T-cell (primary cell): ENCODE measurements around the gene STX8. TPM values are rescaled to one million over a fixed set of nuclear protein-coding genes. Genes with fewer than 3 reads are reported as not detected.
"Not testable (repeated sequence)": the region's sequence is repeated elsewhere in the genome, so short reads cannot be mapped to it uniquely, and the experiment has no call there.

Experiments
- ATAC-seq, 4 experiments: fragments of 200-7000 bp in 3 of 4; fragments of 150-1000 bp in 1 of 4; cut with Tn5 transposase; replicated peaks in 1 of 4; 1 replicate in 3 of 4; 2 replicates in 1 of 4; pipeline ENCODE4 v1.10.0; 2021; ENCODE audit warnings: moderate library complexity in 3 of 4, mild to moderate bottlenecking in 2 of 4, moderate number of reproducible peaks in 1 of 4
- CTCF ChIA-PET, 2 donors: fragments of 300-600 bp; sonication (Branson Sonifier 250); formaldehyde crosslinking; loops; one replicate each; lab custom pipeline; 2022; ENCODE audit warnings: antibody characterized with exemption in 2 of 2; lab: Charles Lee
- POLR2A ChIA-PET, 2 donors: fragments of 300-600 bp; sonication (Branson Sonifier 250); formaldehyde crosslinking; loops; one replicate each; lab custom pipeline; 2022; ENCODE audit warnings: antibody characterized with exemption in 2 of 2; lab: Charles Lee
- DNase-seq, 35 experiments: peaks; one replicate each; pipeline versions ENCODE4 v3.0.0 to v3.0.0-alpha.2; 2013 to 2023
- H3K27ac ChIP-seq: one replicate; pipeline ENCODE4 v1.5.1; 2013; ENCODE audit warnings: low read length
- H3K27me3 ChIP-seq, 2 experiments: replicated peaks in 1 of 2; 1 replicate in 1 of 2; 2 replicates in 1 of 2; pipeline versions ENCODE4 v1.6.1 to v1.7.0; 2013; ENCODE audit warnings: low read length in 1 of 2, mixed read lengths in 1 of 2; ENCODE audit not compliant: control insufficient read depth in 2 of 2, insufficient read depth in 2 of 2; ENCODE audit errors: extremely low read depth in 1 of 2
- H3K36me3 ChIP-seq, 2 donors: 1 replicate in 1 of 2; 2 replicates in 1 of 2; pipeline versions ENCODE4 v1.6.1 to v1.7.0; 2013; ENCODE audit warnings: low read length in 1 of 2; ENCODE audit not compliant: control insufficient read depth in 2 of 2, insufficient read depth in 1 of 2; ENCODE audit errors: extremely low read depth in 1 of 2
- H3K4me1 ChIP-seq, 2 experiments: 1 replicate in 1 of 2; 2 replicates in 1 of 2; pipeline versions ENCODE4 v1.6.1 to v1.7.0; 2013; ENCODE audit warnings: low read length in 2 of 2, mixed read lengths in 1 of 2; ENCODE audit not compliant: insufficient read depth in 2 of 2, control insufficient read depth in 1 of 2; ENCODE audit errors: extremely low read depth in 1 of 2
- H3K4me3 ChIP-seq, 2 donors: 1 replicate in 1 of 2; 2 replicates in 1 of 2; pipeline versions ENCODE4 v1.5.1 to v1.7.0; 2013; ENCODE audit warnings: mild to moderate bottlenecking in 2 of 2, low read length in 1 of 2, moderate library complexity in 1 of 2; ENCODE audit not compliant: control insufficient read depth in 1 of 2; ENCODE audit errors: extremely low read depth in 1 of 2
- H3K9me3 ChIP-seq: 2 replicates; pipeline ENCODE4 v1.7.0; 2013
- H3K27ac Mint-ChIP-seq, 2 donors: one replicate each; pipeline ENCODE4 v1.8.0; 2020 to 2021; ENCODE audit warnings: mild to moderate bottlenecking in 2 of 2, mixed read lengths in 2 of 2
- H3K27me3 Mint-ChIP-seq, 2 donors: one replicate each; pipeline ENCODE4 v1.8.0; 2021 to 2022; ENCODE audit warnings: mixed read lengths in 2 of 2
- H3K36me3 Mint-ChIP-seq: one replicate; pipeline ENCODE4 v1.8.0; 2021; ENCODE audit warnings: mixed read lengths
- H3K4me1 Mint-ChIP-seq, 3 donors: one replicate each; pipeline ENCODE4 v1.8.0; 2020 to 2022; ENCODE audit warnings: mixed read lengths in 3 of 3, mild to moderate bottlenecking in 1 of 3
- H3K4me3 Mint-ChIP-seq, 3 donors: one replicate each; pipeline ENCODE4 v1.8.0; 2020 to 2022; ENCODE audit warnings: mild to moderate bottlenecking in 3 of 3, mixed read lengths in 3 of 3, moderate library complexity in 3 of 3
- H3K9me3 Mint-ChIP-seq, 3 donors: one replicate each; pipeline ENCODE4 v1.8.0; 2020 to 2022; ENCODE audit warnings: mixed read lengths in 3 of 3
- WGBS: methylation state at CpG from one replicate; pipeline ENCODE4 v1.1.5; 2013; ENCODE audit warnings: missing lambda C conversion rate; ENCODE audit not compliant: insufficient coverage; 5-methylcytosine and 5-hydroxymethylcytosine counted together
- total RNA-seq, 35 experiments: library from RNA in 6 of 35; stranded (reverse) in 6 of 35; fragments of 120-200 nt in 1 of 35; gene quantifications; one replicate each; pipeline versions ENCODE4 v1.2.1 to v1.2.4 and lab custom pipeline; 2013 to 2026

The STX8 gene
- total RNA-seq, 5 donors from 2014 or later (not counting 1 experiment from before 2014, with no cell fraction given): 34.1 to 65.2 (median 57.8) TPM

- no peak overlapping the region for H3K27ac Mint-ChIP-seq
- ATAC-seq (no peak), DNase-seq (no peak)
- peaks cover 6 to 8% (median 7%) of the 10 kb centered on the region in 3 donors for H3K9me3 Mint-ChIP-seq
- H3K27me3 Mint-ChIP-seq: no peaks in the 10 kb centered on the region
- no peaks in the 10 kb centered on the region for H3K4me1 ChIP-seq
- POLR2A ChIA-PET: no interaction called here
- peaks cover 29% of the 10 kb centered on the region for H3K36me3 Mint-ChIP-seq
- H3K9me3 ChIP-seq: no peaks in the 10 kb centered on the region
- 71% methylated on average over 5 of the region's 6 CpGs for WGBS
- H3K27me3 ChIP-seq: no peaks in the 10 kb centered on the region
- no peak overlapping the region for H3K27ac ChIP-seq
- CTCF ChIA-PET: no interaction called here
- H3K36me3 ChIP-seq: no peaks in the 10 kb centered on the region
- no peak overlapping the region for H3K4me3 Mint-ChIP-seq
- H3K4me3 ChIP-seq: no peak overlapping the region
- H3K4me1 Mint-ChIP-seq: no peaks in the 10 kb centered on the region
Observed at GRCh38 chr17:9457005-9457404, 118.6 kb downstream of the STX8 start.

DNA sequence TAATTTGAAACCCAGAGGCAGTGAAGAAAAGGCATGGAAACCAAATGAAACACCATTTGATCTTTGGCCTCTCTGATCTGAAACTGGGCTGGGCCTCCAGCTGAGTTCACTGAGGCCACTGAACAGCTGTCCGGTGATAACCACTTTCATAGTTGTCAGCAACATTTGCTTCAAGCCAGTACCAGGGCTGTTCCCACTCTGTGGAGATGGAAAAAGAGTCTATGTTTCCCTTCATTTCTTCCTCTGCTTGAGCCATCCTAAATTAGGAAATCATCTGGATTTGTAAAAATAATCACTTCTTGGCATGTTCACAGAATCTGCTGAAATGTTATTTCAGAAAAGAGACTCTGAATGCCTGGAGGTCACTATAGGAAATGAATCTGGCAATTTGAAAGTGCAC, 119.3 kb downstream of the STX8 start:
- no peaks in the 10 kb centered on the region for H3K27me3 ChIP-seq
- DNase-seq (no peak), ATAC-seq (no peak)
- Mint-ChIP-seq H3K27ac (no peak overlapping the region), H3K9me3 (peaks cover 6 to 8% (median 7%) of the 10 kb centered on the region in 3 donors), H3K4me1 (no peaks in the 10 kb centered on the region), H3K36me3 (peaks cover 30% of the 10 kb centered on the region), H3K27me3 (no peaks in the 10 kb centered on the region), H3K4me3 (no peak overlapping the region)
- ChIA-PET CTCF (no interaction called here), POLR2A (no interaction called here)
- no peaks in the 10 kb centered on the region for H3K4me1 ChIP-seq
- H3K4me3 ChIP-seq: no peak overlapping the region
- H3K36me3 ChIP-seq: no peaks in the 10 kb centered on the region
- H3K27ac ChIP-seq: no peak overlapping the region
- no CpG with 5 or more reads among the region's 1 CpG for WGBS
- no peaks in the 10 kb centered on the region for H3K9me3 ChIP-seq

DNA sequence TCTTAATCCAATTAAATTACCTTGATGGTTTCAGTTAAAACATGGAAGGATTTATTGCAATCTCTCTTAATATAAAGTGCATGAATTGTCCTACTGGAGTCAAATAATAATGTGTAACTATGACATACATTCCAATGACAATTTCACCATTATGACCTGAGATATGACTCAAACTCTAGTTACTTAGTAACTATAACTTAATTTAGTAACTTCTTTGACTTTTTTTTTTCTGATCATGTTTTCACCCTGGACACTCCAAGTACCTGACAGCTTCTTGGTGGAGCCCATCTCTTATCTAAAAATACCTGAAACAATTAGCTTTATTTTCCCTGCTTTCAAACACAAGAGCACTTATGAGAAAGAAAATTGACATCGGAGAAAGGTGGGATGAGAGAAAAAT, 123.7 kb downstream of the STX8 start:
- Histone ChIP-seq H3K9me3 (no peaks in the 10 kb centered on the region), H3K4me3 (no peak overlapping the region), H3K4me1 (no peaks in the 10 kb centered on the region), H3K27me3 (no peaks in the 10 kb centered on the region), H3K36me3 (no peaks in the 10 kb centered on the region), H3K27ac (no peak overlapping the region)
- DNase-seq (no peak), ATAC-seq (no peak)
- H3K27ac Mint-ChIP-seq: no peak overlapping the region
- H3K36me3 Mint-ChIP-seq: peaks cover 19% of the 10 kb centered on the region
- H3K4me3 Mint-ChIP-seq: no peak overlapping the region
- WGBS: no CpG with 5 or more reads among the region's 1 CpG
- CTCF ChIA-PET: no interaction called here
- POLR2A ChIA-PET: no interaction called here
- H3K9me3 Mint-ChIP-seq: no peaks in the 10 kb centered on the region
- H3K4me1 Mint-ChIP-seq: no peaks in the 10 kb centered on the region
- H3K27me3 Mint-ChIP-seq: no peaks in the 10 kb centered on the region

DNA sequence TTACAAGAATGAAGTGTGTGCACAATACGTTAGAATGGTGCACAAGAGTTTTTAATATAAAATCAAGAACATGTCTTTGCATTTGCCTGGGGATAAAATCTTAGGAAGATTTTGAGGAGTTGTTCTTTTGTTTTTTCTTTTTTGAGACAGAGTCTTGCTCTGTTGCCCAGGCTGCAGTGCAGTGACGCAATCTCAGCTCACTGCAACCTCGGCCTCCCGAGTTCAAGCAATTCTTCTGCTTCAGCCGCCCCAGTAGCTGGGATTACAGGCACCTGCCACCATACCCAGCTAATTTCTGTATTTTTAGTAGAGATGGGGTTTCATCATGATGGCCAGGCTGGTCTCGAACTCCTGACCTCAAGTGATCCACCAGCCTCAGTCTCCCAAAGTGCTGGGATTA, 128.3 kb downstream of the STX8 start:
- H3K27ac ChIP-seq, H3K4me3 Mint-ChIP-seq, H3K9me3 ChIP-seq, DNase-seq, POLR2A ChIA-PET, H3K36me3 Mint-ChIP-seq, H3K27me3 Mint-ChIP-seq, ATAC-seq, H3K4me1 ChIP-seq, H3K4me1 Mint-ChIP-seq, CTCF ChIA-PET, H3K4me3 ChIP-seq, H3K9me3 Mint-ChIP-seq, H3K27me3 ChIP-seq, H3K36me3 ChIP-seq, H3K27ac Mint-ChIP-seq: not testable (repeated sequence)
- no CpG with 5 or more reads among the region's 6 CpGs for WGBS

- WGBS: 100% methylated on average over 2 of the region's 4 CpGs
- no peaks in the 10 kb centered on the region for H3K27me3 Mint-ChIP-seq
- no peak overlapping the region for H3K27ac Mint-ChIP-seq
- no peaks in the 10 kb centered on the region for H3K27me3 ChIP-seq
- ATAC-seq: no peak
- no peaks in the 10 kb centered on the region for H3K36me3 ChIP-seq
- H3K4me3 Mint-ChIP-seq: no peak overlapping the region
- H3K27ac ChIP-seq: no peak overlapping the region
- H3K36me3 Mint-ChIP-seq: peaks cover 8% of the 10 kb centered on the region
- no peaks in the 10 kb centered on the region for H3K9me3 ChIP-seq
- H3K9me3 Mint-ChIP-seq: peaks cover 0 to 5% (median 2%) of the 10 kb centered on the region in 3 donors
- POLR2A ChIA-PET: no interaction called here
- CTCF ChIA-PET: no interaction called here
- H3K4me3 ChIP-seq: no peak overlapping the region
- H3K4me1 Mint-ChIP-seq: no peaks in the 10 kb centered on the region
- no peaks in the 10 kb centered on the region for H3K4me1 ChIP-seq
- no peak for DNase-seq
Observed at GRCh38 chr17:9446528-9446927, 129.1 kb downstream of the STX8 start.

DNA sequence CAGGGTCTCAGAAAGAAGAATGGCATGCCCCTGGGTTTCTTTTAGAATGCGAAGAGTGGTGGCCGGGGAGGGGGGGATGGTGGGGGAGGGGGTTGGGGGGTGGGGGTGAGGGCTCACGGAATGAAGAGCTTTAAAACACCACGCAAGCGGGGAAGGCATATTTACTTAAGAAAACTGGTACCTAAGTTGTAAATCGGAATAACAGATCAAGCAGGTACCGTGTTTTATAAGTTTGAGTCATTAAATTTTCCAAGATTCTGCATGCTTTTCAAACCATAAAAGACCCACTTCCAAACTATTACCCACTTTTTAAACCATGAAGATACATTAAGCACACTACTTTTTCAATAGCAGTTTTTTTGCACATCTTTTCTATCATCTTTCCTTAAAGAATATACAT, 130.2 kb downstream of the STX8 start:
- H3K27me3 Mint-ChIP-seq: no peaks in the 10 kb centered on the region
- WGBS: 91% methylated on average over 4 of the region's 7 CpGs

DNA sequence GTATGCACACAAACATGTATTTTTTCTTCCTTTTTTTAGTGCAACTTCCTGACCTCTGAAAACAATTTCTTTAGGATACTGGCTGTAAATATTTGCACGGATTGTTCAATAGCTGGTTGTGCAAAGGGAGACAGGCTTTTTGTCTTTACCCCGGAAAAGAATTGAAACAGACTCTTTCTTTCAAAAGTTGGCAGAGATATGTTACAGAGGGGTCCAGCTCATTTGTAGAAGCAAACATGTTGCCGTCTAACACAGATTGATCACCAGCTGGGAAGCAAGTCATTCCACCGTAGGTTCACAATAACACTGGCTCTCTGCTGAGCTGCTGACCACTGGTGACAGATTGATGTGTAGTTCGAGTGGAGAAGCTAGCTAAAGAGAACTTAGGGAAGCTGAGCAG, 130.9 kb downstream of the STX8 start:
- ChIA-PET CTCF (no interaction called here), POLR2A (no interaction called here)
- no peaks in the 10 kb centered on the region for H3K9me3 ChIP-seq
- Mint-ChIP-seq H3K4me1 (no peaks in the 10 kb centered on the region), H3K36me3 (peaks cover 16% of the 10 kb centered on the region), H3K4me3 (no peak overlapping the region), H3K27ac (no peak overlapping the region), H3K9me3 (peaks cover 0 to 5% (median 2%) of the 10 kb centered on the region in 3 donors), H3K27me3 (no peaks in the 10 kb centered on the region)
- no peak overlapping the region for H3K4me3 ChIP-seq
- no peaks in the 10 kb centered on the region for H3K27me3 ChIP-seq
- no peaks in the 10 kb centered on the region for H3K36me3 ChIP-seq
- WGBS: 96% methylated on average over 4 of the region's 5 CpGs
- DNase-seq: no peak
- H3K27ac ChIP-seq: no peak overlapping the region
- no peak for ATAC-seq
- no peaks in the 10 kb centered on the region for H3K4me1 ChIP-seq

More for the DNA sequence above, 130.2 kb downstream of the STX8 start:
- H3K9me3 ChIP-seq: no peaks in the 10 kb centered on the region
- H3K27me3 ChIP-seq: no peaks in the 10 kb centered on the region
- no peaks in the 10 kb centered on the region for H3K4me1 Mint-ChIP-seq
- H3K4me3 Mint-ChIP-seq: no peak overlapping the region
- no peak overlapping the region for H3K4me3 ChIP-seq
- no peak overlapping the region for H3K27ac Mint-ChIP-seq
- no peak overlapping the region for H3K27ac ChIP-seq
- DNase-seq (no peak), ATAC-seq (no peak)
- H3K9me3 Mint-ChIP-seq: peaks cover 0 to 5% (median 2%) of the 10 kb centered on the region in 3 donors
- H3K4me1 ChIP-seq: no peaks in the 10 kb centered on the region
- ChIA-PET CTCF (no interaction called here), POLR2A (interaction anchor here in 1 of 2 donors (0.6 kb wide), 1 partner anchor 67 kb away, joined by 6 read pairs; no protein-coding TSS in a partner anchor)
- H3K36me3 ChIP-seq: no peaks in the 10 kb centered on the region
- H3K36me3 Mint-ChIP-seq: peaks cover 9% of the 10 kb centered on the region
